LNCAP (cell line): ENCODE data around the gene CYFIP2.

Experiments
- CTCF ChIP-seq: fragments of 450-650 bp; IDR thresholded peaks from 2 replicates; pipeline ENCODE4 v1.5.1; 2017; ENCODE audit warnings: mild to moderate bottlenecking

The CYFIP2 gene

GRCh38 chr5:157290156-157290980, 24.4 kb downstream of the CYFIP2 start:
- TF ChIP-seq CTCF: no peak

GRCh38 chr5:157290981-157291711, 25.2 kb downstream of the CYFIP2 start:
- no peak for TF ChIP-seq CTCF

- TF ChIP-seq CTCF: no peak
Observed at GRCh38 chr5:157292599-157292998, 26.7 kb downstream of the CYFIP2 start.

- TF ChIP-seq CTCF: no peak
Observed at GRCh38 chr5:157294407-157295091, 28.6 kb downstream of the CYFIP2 start.

- no peak for TF ChIP-seq CTCF
Observed at GRCh38 chr5:157295247-157295646, 29.3 kb downstream of the CYFIP2 start.

- TF ChIP-seq CTCF: no peak
Observed at GRCh38 chr5:157300564-157300963, 34.6 kb downstream of the CYFIP2 start.

GRCh38 chr5:157301066-157301465, 35.1 kb downstream of the CYFIP2 start:
- no peak for TF ChIP-seq CTCF
